ENCODE results near the gene ACAN.

The ACAN gene

DNA sequence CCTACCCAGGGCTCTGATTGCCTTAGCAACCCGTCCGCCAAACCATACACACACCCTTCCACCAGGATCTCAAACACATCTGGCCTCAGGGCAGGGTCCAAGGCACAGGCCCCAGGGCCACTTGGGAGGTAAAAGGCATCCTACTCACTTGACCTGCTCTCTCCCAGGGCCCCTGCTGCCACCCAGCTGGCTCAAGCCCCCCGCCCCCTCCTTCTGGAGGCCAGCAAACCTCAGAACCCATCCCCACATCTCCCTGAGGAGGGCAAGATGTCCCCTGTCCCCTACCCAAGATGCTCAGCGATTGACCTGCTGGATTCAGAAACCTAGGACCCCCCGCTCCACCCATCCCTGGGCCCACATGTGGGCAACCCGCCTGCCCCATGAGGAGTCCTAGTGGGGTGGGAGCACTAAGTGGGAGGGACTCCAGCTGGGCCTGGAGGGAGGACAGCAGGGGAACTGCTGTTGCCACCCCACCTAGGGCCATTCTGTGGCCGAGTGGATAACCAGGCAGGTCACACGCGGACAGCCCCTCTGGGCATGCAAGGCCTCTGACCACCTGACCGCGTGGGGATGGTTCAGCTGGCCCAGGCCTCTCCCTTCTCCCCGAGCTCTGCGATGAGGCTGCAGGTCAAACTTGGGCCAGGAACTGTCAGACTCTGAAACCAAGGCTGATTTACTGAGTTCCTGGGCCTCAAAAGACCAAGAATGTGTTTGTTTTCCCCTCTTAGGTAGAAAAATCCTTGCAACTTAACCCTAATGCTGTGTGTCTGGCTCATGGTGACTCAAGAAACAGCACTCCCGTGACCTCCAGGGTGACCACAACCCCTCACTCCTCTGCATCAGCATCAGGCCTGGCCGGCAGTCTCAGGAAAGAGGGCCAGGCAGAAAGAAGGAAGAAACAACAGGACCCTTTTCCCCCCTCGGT is 105.7 kb downstream of the ACAN start:
- H3K4me2 ChIP-seq (ENCODE audit: insufficient read depth, low read length, poor library complexity, severe bottlenecking) = no peak overlapping the region
- no peak overlapping the region for H3K9ac ChIP-seq (ENCODE audit: low read depth, low read length, poor library complexity)
- no peak overlapping the region for H2BK15ac ChIP-seq (ENCODE audit: low read length)
- peaks cover 7% of the 10 kb centered on the region for H3K79me1 ChIP-seq (ENCODE audit: low read depth, low read length)
- H3K4me3 ChIP-seq (ENCODE audit: low read length in 2 of 2) = no peak overlapping the region
- no peak overlapping the region for H2BK5ac ChIP-seq (ENCODE audit: low read length)
- H3K27me3 ChIP-seq (ENCODE audit: control insufficient read depth in 3 of 3, insufficient read depth in 3 of 3, low read depth in 1 of 3, low read length in 3 of 3) = no peaks in the 10 kb centered on the region
- no peak overlapping the region for H3K27ac ChIP-seq (replicated peaks; ENCODE audit: low read length)
- H2BK120ac ChIP-seq (ENCODE audit: low read depth, low read length) = no peak overlapping the region
- H2AK5ac ChIP-seq (ENCODE audit: low read depth, low read length) = no peak overlapping the region
- peak overlapping the region; percentile 25 for H3K18ac ChIP-seq (ENCODE audit: low read length)
- no CpG with 5 or more reads among the region's 16 CpGs for WGBS, 2 donors (ENCODE audit: extremely low coverage in 2 of 2, insufficient read length in 2 of 2, insufficient replicate concordance in 1 of 2)
- H4K91ac ChIP-seq (ENCODE audit: low read depth, low read length, poor library complexity) = no peak overlapping the region
- H2AFZ ChIP-seq (ENCODE audit: low read length) = no peak overlapping the region
- peaks cover 29 to 72% of the 10 kb centered on the region in 2 donors for H3K36me3 ChIP-seq (replicated peaks in 1 of 2; ENCODE audit: control insufficient read depth in 2 of 2, insufficient read depth in 2 of 2, low read length in 2 of 2)
- H4K8ac ChIP-seq (ENCODE audit: low read depth, low read length) = no peak overlapping the region
- DNase-seq (ENCODE audit: low spot score) = no peak
- H3K4ac ChIP-seq (ENCODE audit: low read length) = no peak overlapping the region
- H2BK12ac ChIP-seq (ENCODE audit: low read length) = no peak overlapping the region
- no peak overlapping the region for H3K23ac ChIP-seq (ENCODE audit: low read depth, low read length, poor library complexity)
- no peaks in the 10 kb centered on the region for H3K9me3 ChIP-seq (replicated peaks in 1 of 2; ENCODE audit: control insufficient read depth in 2 of 2, insufficient read depth in 1 of 2, low read depth in 1 of 2, low read length in 2 of 2)
- H3K4me1 ChIP-seq (ENCODE audit: control insufficient read depth in 2 of 2, insufficient read depth in 1 of 2, low read depth in 1 of 2, low read length in 2 of 2) = peaks cover 4 to 18% of the 10 kb centered on the region in 2 donors
- H3K14ac ChIP-seq (ENCODE audit: low read length) = peak overlapping the region; percentile 2

- Histone ChIP-seq H3K4me2 (ENCODE audit: insufficient read depth, low read length, poor library complexity, severe bottlenecking) (no peak overlapping the region), H2AK5ac (ENCODE audit: low read depth, low read length) (no peak overlapping the region), H2AFZ (ENCODE audit: low read length) (no peak overlapping the region), H3K14ac (ENCODE audit: low read length) (no peak overlapping the region), H3K23ac (ENCODE audit: low read depth, low read length, poor library complexity) (no peak overlapping the region), H3K27me3 (ENCODE audit: control insufficient read depth in 3 of 3, insufficient read depth in 3 of 3, low read depth in 1 of 3, low read length in 3 of 3) (no peaks in the 10 kb centered on the region), H2BK12ac (ENCODE audit: low read length) (no peak overlapping the region), H3K79me1 (ENCODE audit: low read depth, low read length) (peaks cover 7% of the 10 kb centered on the region), H3K4me3 (ENCODE audit: low read length in 2 of 2) (no peak overlapping the region), H2BK120ac (ENCODE audit: low read depth, low read length) (no peak overlapping the region), H3K9me3 (replicated peaks in 1 of 2; ENCODE audit: control insufficient read depth in 2 of 2, insufficient read depth in 1 of 2, low read depth in 1 of 2, low read length in 2 of 2) (no peaks in the 10 kb centered on the region), H4K91ac (ENCODE audit: low read depth, low read length, poor library complexity) (no peak overlapping the region), H3K4me1 (ENCODE audit: control insufficient read depth in 2 of 2, insufficient read depth in 1 of 2, low read depth in 1 of 2, low read length in 2 of 2) (peaks cover 4 to 19% of the 10 kb centered on the region in 2 donors), H3K18ac (ENCODE audit: low read length) (no peak overlapping the region), H2BK5ac (ENCODE audit: low read length) (no peak overlapping the region), H4K8ac (ENCODE audit: low read depth, low read length) (no peak overlapping the region), H3K36me3 (replicated peaks in 1 of 2; ENCODE audit: control insufficient read depth in 2 of 2, insufficient read depth in 2 of 2, low read length in 2 of 2) (peaks cover 25 to 61% of the 10 kb centered on the region in 2 donors), H2BK15ac (ENCODE audit: low read length) (no peak overlapping the region), H3K9ac (ENCODE audit: low read depth, low read length, poor library complexity) (no peak overlapping the region), H3K27ac (replicated peaks; ENCODE audit: low read length) (no peak overlapping the region), H3K4ac (ENCODE audit: low read length) (no peak overlapping the region)
- no CpG with 5 or more reads among the region's 12 CpGs for WGBS, 2 donors (ENCODE audit: extremely low coverage in 2 of 2, insufficient read length in 2 of 2, insufficient replicate concordance in 1 of 2)
- no peak for DNase-seq (ENCODE audit: low spot score)
These were observed 107.0 kb downstream of the ACAN start for GRCh38 chr15:88909956-88910831.

DNA sequence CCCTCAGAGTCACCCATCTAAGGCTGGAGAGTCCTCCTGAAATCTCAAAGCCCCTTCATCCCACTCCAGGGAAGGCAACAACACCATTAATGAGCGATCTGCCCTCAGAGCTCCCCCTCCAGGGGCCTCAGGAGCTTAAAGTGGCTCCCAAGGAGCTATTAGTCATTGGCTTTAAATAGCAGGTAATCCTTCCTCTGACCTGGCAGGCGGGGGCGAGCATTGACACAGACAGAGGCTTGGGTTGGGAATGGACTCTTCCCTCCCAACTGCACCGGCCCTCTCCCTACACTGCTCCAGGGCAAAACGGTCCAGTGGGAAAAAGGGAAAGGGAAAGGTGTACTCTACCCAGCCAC is 108.5 kb downstream of the ACAN start:
- no CpG with 5 or more reads among the region's 5 CpGs for WGBS, 2 donors (ENCODE audit: extremely low coverage in 2 of 2, insufficient read length in 2 of 2, insufficient replicate concordance in 1 of 2)
- H4K91ac ChIP-seq (ENCODE audit: low read depth, low read length, poor library complexity) = no peak overlapping the region
- no peak overlapping the region for H3K27ac ChIP-seq (replicated peaks; ENCODE audit: low read length)
- no peak overlapping the region for H2BK5ac ChIP-seq (ENCODE audit: low read length)
- no peaks in the 10 kb centered on the region for H3K9me3 ChIP-seq (replicated peaks in 1 of 2; ENCODE audit: control insufficient read depth in 2 of 2, insufficient read depth in 1 of 2, low read depth in 1 of 2, low read length in 2 of 2)
- peak overlapping the region; percentile 64 for H3K4me2 ChIP-seq (ENCODE audit: insufficient read depth, low read length, poor library complexity, severe bottlenecking)
- H4K8ac ChIP-seq (ENCODE audit: low read depth, low read length) = no peak overlapping the region
- peaks cover 5% of the 10 kb centered on the region for H3K79me1 ChIP-seq (ENCODE audit: low read depth, low read length)
- H3K14ac ChIP-seq (ENCODE audit: low read length) = no peak overlapping the region
- H2BK12ac ChIP-seq (ENCODE audit: low read length) = no peak overlapping the region
- no peak overlapping the region for H3K18ac ChIP-seq (ENCODE audit: low read length)
- no peaks in the 10 kb centered on the region for H3K27me3 ChIP-seq (ENCODE audit: control insufficient read depth in 3 of 3, insufficient read depth in 3 of 3, low read depth in 1 of 3, low read length in 3 of 3)
- no peak overlapping the region for H3K9ac ChIP-seq (ENCODE audit: low read depth, low read length, poor library complexity)
- no peak overlapping the region for H2AK5ac ChIP-seq (ENCODE audit: low read depth, low read length)
- no peak for DNase-seq (ENCODE audit: low spot score)
- H3K4me1 ChIP-seq (ENCODE audit: control insufficient read depth in 2 of 2, insufficient read depth in 1 of 2, low read depth in 1 of 2, low read length in 2 of 2) = peaks cover 4 to 19% of the 10 kb centered on the region in 2 donors
- no peak overlapping the region for H3K23ac ChIP-seq (ENCODE audit: low read depth, low read length, poor library complexity)
- H2AFZ ChIP-seq (ENCODE audit: low read length) = no peak overlapping the region
- peaks cover 15 to 46% of the 10 kb centered on the region in 2 donors for H3K36me3 ChIP-seq (replicated peaks in 1 of 2; ENCODE audit: control insufficient read depth in 2 of 2, insufficient read depth in 2 of 2, low read length in 2 of 2)
- H2BK120ac ChIP-seq (ENCODE audit: low read depth, low read length) = no peak overlapping the region
- no peak overlapping the region for H2BK15ac ChIP-seq (ENCODE audit: low read length)
- no peak overlapping the region for H3K4ac ChIP-seq (ENCODE audit: low read length)
- H3K4me3 ChIP-seq (ENCODE audit: low read length in 2 of 2) = peak overlapping the region; percentile 73 to 79

DNA sequence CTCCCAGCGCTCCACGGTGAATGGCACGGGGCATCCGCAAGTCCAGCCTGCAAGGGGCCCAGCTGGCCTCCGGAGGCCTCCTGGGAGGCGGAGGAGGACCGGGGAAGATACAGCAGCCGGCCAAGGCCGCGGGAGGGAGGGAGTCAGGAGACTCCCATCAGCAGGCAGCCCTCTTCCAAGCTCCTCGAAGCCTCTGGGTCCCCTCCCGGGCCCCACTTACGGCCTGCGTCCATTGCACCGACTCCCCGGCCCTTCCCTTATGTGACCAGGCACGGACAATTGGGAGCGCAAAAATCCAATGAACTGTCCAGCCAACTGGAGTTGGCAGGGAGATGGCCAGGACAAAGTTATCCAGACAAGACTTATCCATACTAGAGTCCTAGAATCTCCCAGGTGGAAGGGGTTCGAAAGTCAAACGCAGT is 109.3 kb downstream of the ACAN start:
- H3K9me3 ChIP-seq (replicated peaks in 1 of 2; ENCODE audit: control insufficient read depth in 2 of 2, insufficient read depth in 1 of 2, low read depth in 1 of 2, low read length in 2 of 2) = no peaks in the 10 kb centered on the region
- peaks cover 4 to 19% of the 10 kb centered on the region in 2 donors for H3K4me1 ChIP-seq (ENCODE audit: control insufficient read depth in 2 of 2, insufficient read depth in 1 of 2, low read depth in 1 of 2, low read length in 2 of 2)
- H3K4me2 ChIP-seq (ENCODE audit: insufficient read depth, low read length, poor library complexity, severe bottlenecking) = peak overlapping the region; percentile 64
- peak overlapping the region; percentile 98 for H2AK5ac ChIP-seq (ENCODE audit: low read depth, low read length)
- peak overlapping the region; percentile 99 for H2AFZ ChIP-seq (ENCODE audit: low read length)
- H3K9ac ChIP-seq (ENCODE audit: low read depth, low read length, poor library complexity) = peak overlapping the region; percentile 64
- H3K23ac ChIP-seq (ENCODE audit: low read depth, low read length, poor library complexity) = peak overlapping the region; percentile 27
- H3K27me3 ChIP-seq (ENCODE audit: control insufficient read depth in 3 of 3, insufficient read depth in 3 of 3, low read depth in 1 of 3, low read length in 3 of 3) = no peaks in the 10 kb centered on the region
- no peak for DNase-seq (ENCODE audit: low spot score)
- no CpG with 5 or more reads among the region's 20 CpGs for WGBS, 2 donors (ENCODE audit: extremely low coverage in 2 of 2, insufficient read length in 2 of 2, insufficient replicate concordance in 1 of 2)
- H4K91ac ChIP-seq (ENCODE audit: low read depth, low read length, poor library complexity) = no peak overlapping the region
- no peak overlapping the region for H4K8ac ChIP-seq (ENCODE audit: low read depth, low read length)
- H3K18ac ChIP-seq (ENCODE audit: low read length) = peak overlapping the region; percentile 85
- H3K4ac ChIP-seq (ENCODE audit: low read length) = peak overlapping the region; percentile 40
- H2BK5ac ChIP-seq (ENCODE audit: low read length) = peak overlapping the region; percentile 96
- peak overlapping the region; percentile 73 to 79 for H3K4me3 ChIP-seq (ENCODE audit: low read length in 2 of 2)
- H2BK15ac ChIP-seq (ENCODE audit: low read length) = peak overlapping the region; percentile 71
- no peak overlapping the region for H2BK12ac ChIP-seq (ENCODE audit: low read length)
- peak overlapping the region; percentile 68 for H3K27ac ChIP-seq (replicated peaks; ENCODE audit: low read length)
- H3K14ac ChIP-seq (ENCODE audit: low read length) = no peak overlapping the region
- no peak overlapping the region for H2BK120ac ChIP-seq (ENCODE audit: low read depth, low read length)
- peaks cover 5% of the 10 kb centered on the region for H3K79me1 ChIP-seq (ENCODE audit: low read depth, low read length)
- H3K36me3 ChIP-seq (replicated peaks in 1 of 2; ENCODE audit: control insufficient read depth in 2 of 2, insufficient read depth in 2 of 2, low read length in 2 of 2) = peaks cover 11 to 38% of the 10 kb centered on the region in 2 donors

All from neuronal stem cell (in vitro differentiated cells).